ENCODE data around the gene HYAL1.
A peak's percentile ranks its signal among the peaks of the same experiment; 100 is the strongest.

Gene HYAL1

GRCh38 chr3:50258029-50258680 lies 45.2 kb downstream of the HYAL1 start:
- Histone ChIP-seq H3K36me3 (peaks cover 4% of the 10 kb centered on the region), H3K4me3 (ENCODE audit: low read depth, low read length) (no peak overlapping the region), H3K9me3 (no peaks in the 10 kb centered on the region), H3K27me3 (no peaks in the 10 kb centered on the region), H3K4me1 (peaks cover 4% of the 10 kb centered on the region)
- DNase-seq, result no peak
- no peak for TF ChIP-seq CTCF (IDR thresholded peaks at IDR 0.05; ENCODE audit: low read depth, low read length)

DNA sequence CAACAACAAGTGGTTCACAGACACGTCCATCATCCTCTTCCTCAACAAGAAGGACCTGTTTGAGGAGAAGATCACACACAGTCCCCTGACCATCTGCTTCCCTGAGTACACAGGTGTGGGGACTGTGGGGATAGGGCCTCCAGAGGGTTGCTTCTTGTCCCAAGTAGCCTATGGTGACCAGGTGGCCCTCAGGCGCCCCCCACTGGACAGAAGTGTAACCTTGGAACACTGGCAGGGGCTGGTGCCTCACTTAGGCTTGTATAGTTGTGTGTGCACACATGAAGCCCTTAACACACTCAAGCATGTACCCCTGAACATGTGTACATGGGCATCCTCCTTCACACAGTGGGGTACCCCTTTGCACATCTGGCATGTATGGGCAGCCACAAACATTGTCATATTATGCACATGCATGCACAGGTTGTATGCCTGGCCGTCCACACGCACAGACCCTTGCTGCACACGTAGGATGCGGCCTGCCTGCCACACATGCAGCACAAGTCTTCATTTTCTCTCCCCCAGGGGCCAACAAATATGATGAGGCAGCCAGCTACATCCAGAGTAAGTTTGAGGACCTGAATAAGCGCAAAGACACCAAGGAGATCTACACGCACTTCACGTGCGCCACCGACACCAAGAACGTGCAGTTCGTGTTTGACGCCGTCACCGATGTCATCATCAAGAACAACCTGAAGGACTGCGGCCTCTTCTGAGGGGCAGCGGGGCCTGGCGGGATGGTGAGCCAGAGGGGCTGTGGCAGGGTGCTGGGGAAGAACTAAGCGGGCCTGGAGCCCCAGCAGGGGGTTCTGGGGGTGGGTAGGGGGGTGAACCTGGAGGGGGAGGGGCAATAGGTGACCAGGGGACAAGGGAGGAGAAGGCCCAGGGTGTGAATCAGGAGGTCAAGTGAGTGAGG lies 46.1 kb downstream of the HYAL1 start:
- Histone ChIP-seq H3K9me3 (no peaks in the 10 kb centered on the region), H3K27me3 (no peaks in the 10 kb centered on the region), H3K4me1 (peaks cover 4% of the 10 kb centered on the region), H3K4me3 (ENCODE audit: low read depth, low read length) (no peak overlapping the region), H3K36me3 (peaks cover 4% of the 10 kb centered on the region)
- DNase-seq, result peak; percentile 59
- peak; percentile 63 for TF ChIP-seq CTCF (IDR thresholded peaks at IDR 0.05; ENCODE audit: low read depth, low read length)

DNA sequence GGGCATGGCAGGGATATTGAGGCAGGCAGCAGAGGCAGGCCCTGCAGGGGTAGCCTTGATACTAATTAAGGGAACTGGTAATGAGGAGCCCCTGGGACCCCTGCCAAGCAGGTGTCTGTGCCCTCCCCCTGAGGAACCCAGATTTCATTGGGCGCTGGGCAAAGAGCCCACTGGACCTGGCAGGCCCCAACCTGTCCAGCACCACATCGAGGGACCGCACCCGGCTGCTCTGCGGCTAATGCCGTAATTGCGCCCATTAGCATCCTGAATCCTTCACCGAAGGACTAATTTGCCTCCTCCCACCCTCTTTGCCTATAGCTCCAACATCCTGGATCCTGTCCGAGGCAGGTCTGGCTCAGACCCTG lies 48.1 kb downstream of the HYAL1 start:
- DNase-seq, result no peak
- Histone ChIP-seq H3K4me1 (peaks cover 4% of the 10 kb centered on the region), H3K36me3 (peaks cover 4% of the 10 kb centered on the region), H3K27me3 (no peaks in the 10 kb centered on the region), H3K4me3 (ENCODE audit: low read depth, low read length) (no peak overlapping the region), H3K9me3 (no peaks in the 10 kb centered on the region)
- no peak for TF ChIP-seq CTCF (IDR thresholded peaks at IDR 0.05; ENCODE audit: low read depth, low read length)

GRCh38 chr3:50254577-50255250 lies 48.7 kb downstream of the HYAL1 start:
- Histone ChIP-seq H3K4me3 (ENCODE audit: low read depth, low read length) (no peak overlapping the region), H3K9me3 (no peaks in the 10 kb centered on the region), H3K4me1 (peaks cover 3% of the 10 kb centered on the region), H3K36me3 (peaks cover 4% of the 10 kb centered on the region), H3K27me3 (no peaks in the 10 kb centered on the region)
- DNase-seq, result no peak
- TF ChIP-seq CTCF (IDR thresholded peaks at IDR 0.05; ENCODE audit: low read depth, low read length), result no peak

GRCh38 chr3:50251220-50251619 lies 52.2 kb downstream of the HYAL1 start:
- no peaks in the 10 kb centered on the region for H3K36me3 ChIP-seq
- peaks cover 4% of the 10 kb centered on the region for H3K4me1 ChIP-seq
- no peaks in the 10 kb centered on the region for H3K27me3 ChIP-seq
- no peak overlapping the region for H3K4me3 ChIP-seq (ENCODE audit: low read depth, low read length)
- no peaks in the 10 kb centered on the region for H3K9me3 ChIP-seq
- no peak for TF ChIP-seq CTCF (IDR thresholded peaks at IDR 0.05; ENCODE audit: low read depth, low read length)
- DNase-seq, result no peak
